GM12892 (cell line): ENCODE data around the gene ITSN1.

Source experiments
- DNase-seq: peaks from one replicate; pipeline ENCODE4 v3.0.0; 2011; ENCODE audit not compliant: insufficient read length
- FAIRE-seq: peaks from 2 replicates; lab custom pipeline; 2011; peaks lifted over from hg19 to GRCh38; lab: Jason Lieb, UNC
- POLR2A ChIP-seq: IDR thresholded peaks from 2 replicates; pipeline ENCODE4 v1.6.1; 2011; ENCODE audit warnings: low read depth, low read length, control low read depth
- POLR2AphosphoS5 ChIP-seq: IDR thresholded peaks from 2 replicates; pipeline ENCODE4 v1.6.1; 2011; ENCODE audit warnings: low read depth, low read length, control low read depth
- TAF1 ChIP-seq: IDR thresholded peaks from 2 replicates; pipeline ENCODE4 v1.6.1; 2011; ENCODE audit warnings: low read depth, mild to moderate bottlenecking, control low read depth, low read length, borderline replicate concordance

Gene ITSN1

GRCh38 chr21:33654412-33654811, 12.1 kb downstream of the ITSN1 start:
- TF ChIP-seq POLR2A (no peak), TAF1 (no peak), POLR2AphosphoS5 (no peak)
- DNase-seq (no peak), FAIRE-seq (no peak)

- TF ChIP-seq POLR2A (no peak), POLR2AphosphoS5 (no peak), TAF1 (no peak)
- DNase-seq: no peak
- FAIRE-seq: no peak
These were observed 13.4 kb downstream of the ITSN1 start for GRCh38 chr21:33655588-33656221.

- no peak for DNase-seq
- TF ChIP-seq TAF1 (no peak), POLR2AphosphoS5 (no peak), POLR2A (no peak)
- no peak for FAIRE-seq
These were observed 15.0 kb downstream of the ITSN1 start for GRCh38 chr21:33657124-33657820.

DNA sequence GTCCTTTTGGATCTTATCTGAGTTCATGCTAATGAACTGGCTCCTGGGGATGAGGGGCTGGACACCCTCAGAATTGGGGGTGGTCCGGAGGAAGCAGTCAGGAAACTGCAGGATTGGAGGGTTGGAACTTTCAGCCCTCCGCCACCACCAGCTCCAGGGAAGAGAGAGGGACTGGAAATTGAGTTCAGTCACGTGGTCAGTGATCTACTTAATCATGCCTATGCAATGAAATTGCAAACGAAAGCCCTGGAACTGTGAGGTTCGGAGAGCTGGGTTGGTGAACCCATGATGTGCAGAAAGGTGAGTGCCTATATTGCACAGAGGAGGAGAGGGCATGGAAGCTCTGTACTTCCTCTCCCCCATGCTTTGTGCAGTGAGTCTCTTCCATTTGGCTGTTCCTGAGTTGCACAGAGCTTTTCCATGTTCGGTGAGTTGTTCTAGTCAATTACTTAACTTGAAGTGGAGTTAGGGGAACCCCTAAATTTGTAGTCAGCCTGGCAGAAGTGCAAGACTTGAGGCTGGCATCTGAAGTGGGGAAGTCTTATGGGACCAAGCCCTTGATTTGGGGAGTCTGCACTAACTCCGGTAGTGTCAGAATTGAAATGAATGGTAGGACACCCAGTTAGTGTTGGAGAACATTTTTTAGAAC, 16.7 kb downstream of the ITSN1 start:
- DNase-seq: no peak
- TF ChIP-seq TAF1 (no peak), POLR2AphosphoS5 (no peak), POLR2A (no peak)
- FAIRE-seq: no peak

DNA sequence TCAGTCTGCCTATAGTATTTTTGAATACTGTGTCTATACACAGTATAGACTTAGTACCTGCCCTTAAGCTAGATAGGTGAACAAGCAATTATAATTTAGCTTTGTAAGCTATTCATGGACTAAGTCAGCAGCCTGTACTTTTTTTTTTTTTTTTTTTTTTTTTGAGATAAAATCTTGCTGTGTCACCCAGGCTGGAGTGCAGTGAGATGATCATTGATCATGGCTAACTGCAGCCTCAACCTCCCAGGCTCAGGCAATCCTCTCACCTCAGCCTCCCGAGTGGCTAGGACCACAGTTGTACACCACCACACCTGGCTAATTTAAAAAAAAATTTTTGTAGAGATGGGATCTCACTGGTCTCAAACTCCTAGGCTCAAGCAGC, 17.3 kb downstream of the ITSN1 start:
- FAIRE-seq (no peak), DNase-seq (no peak)
- TF ChIP-seq TAF1 (no peak), POLR2AphosphoS5 (no peak), POLR2A (no peak)

- FAIRE-seq (no peak), DNase-seq (no peak)
- TF ChIP-seq POLR2A (no peak), POLR2AphosphoS5 (no peak), TAF1 (no peak)
These were observed 18.1 kb downstream of the ITSN1 start for GRCh38 chr21:33660406-33660805.

DNA sequence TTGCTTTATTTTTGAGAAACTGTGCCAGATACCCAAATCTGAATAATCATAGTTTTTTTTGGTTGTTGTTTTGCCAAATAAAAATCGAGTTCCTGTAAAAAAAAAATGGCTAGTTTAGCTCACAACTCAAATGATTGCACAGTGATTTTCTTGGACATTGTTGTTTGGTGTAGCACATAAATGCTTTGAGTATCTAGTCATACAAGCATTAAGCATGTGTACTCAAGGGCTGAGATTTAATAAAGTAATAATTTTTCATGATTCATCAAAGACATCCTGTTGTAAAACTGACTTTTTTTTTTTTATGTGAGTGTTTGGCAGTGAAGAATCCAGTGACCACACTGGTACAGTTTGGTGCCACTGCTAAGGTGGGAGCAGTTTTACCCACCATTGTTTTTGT, 18.8 kb downstream of the ITSN1 start:
- DNase-seq (no peak), FAIRE-seq (no peak)
- TF ChIP-seq TAF1 (no peak), POLR2AphosphoS5 (no peak), POLR2A (no peak)

DNA sequence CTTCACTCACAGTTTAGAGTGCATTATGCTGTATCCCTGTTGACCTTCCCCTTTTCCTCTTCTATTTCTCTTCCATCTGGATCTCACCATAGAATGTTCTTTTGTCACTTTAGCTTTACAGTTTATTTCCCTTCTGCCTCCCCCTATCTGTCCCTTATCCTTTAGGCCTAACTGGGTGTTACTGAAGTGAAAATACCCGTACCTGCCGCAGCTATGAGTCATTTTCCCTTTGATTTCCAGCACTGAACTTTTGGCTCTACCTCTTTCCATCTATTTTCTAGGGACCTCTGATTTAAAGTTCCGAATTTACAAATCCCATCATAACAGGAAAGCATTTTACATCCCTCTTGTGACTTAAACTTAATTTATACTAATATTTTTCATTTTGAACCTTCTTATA, 19.7 kb downstream of the ITSN1 start:
- DNase-seq: no peak
- FAIRE-seq: no peak
- no peak for TF ChIP-seq TAF1
- no peak for TF ChIP-seq POLR2AphosphoS5
- TF ChIP-seq POLR2A: no peak

DNA sequence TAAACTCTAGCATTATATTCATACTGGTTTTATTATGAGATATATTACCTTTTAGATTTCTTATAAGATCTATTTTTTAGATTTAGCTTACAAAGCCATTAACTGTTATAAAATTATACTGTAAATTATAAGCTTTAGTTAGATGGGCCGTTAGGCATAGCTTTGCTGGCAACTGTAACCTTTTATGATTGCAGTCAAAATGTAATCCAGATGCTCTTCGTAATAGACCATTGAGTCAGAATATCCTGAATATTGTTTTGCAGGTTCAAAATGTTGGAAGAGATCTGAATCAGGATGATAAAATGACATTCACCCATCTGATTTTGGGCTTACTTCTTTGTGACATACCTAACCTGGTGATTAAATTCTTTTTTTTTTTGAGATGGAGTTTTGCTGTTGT, 20.9 kb downstream of the ITSN1 start:
- DNase-seq (no peak), FAIRE-seq (no peak)
- TF ChIP-seq TAF1 (no peak), POLR2A (no peak), POLR2AphosphoS5 (no peak)

- TF ChIP-seq TAF1 (no peak), POLR2A (no peak), POLR2AphosphoS5 (no peak)
- FAIRE-seq: peak; percentile 17
- no peak for DNase-seq
These were observed 21.8 kb downstream of the ITSN1 start for GRCh38 chr21:33664135-33664534.

DNA sequence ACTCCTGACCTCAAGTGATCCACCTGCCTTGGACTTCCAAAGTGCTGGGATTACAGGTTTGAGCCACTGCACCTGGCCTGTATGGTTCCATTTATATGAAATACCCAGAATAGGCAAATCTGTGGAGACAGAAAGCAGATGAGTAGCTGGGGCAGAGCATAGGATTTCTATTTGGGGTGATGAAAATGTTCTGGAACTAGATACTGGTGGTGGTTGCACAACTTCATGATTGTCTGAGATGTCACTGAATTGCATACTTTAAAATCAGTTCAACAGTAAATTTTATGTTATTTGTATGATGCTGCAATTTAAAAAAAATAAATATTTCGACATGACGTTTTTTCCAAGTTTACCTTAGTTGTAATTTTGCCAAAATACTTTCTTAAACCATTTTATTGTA, 23.9 kb downstream of the ITSN1 start:
- DNase-seq (no peak), FAIRE-seq (no peak)
- TF ChIP-seq POLR2AphosphoS5: no peak
- TF ChIP-seq TAF1: no peak

DNA sequence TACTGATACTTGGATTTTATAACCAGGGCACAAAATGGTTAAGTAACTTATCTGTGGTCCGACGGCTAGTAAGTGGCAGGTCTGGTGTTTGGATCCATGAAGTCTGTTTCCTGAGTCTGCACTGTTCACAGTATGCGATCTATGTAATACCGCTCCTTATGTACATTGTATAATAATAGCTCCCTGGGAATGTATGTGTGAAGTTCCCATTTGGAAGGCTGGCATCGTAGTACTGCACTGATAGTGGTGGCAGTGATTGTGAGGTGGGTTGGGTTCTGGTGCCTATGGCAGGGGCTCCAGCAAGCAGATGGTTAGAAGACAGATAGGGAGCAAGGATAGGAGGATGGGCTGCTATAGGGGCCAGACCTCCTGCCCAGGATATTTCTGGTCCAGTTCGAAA, 25.3 kb downstream of the ITSN1 start:
- no peak for TF ChIP-seq TAF1
- no peak for TF ChIP-seq POLR2AphosphoS5
- TF ChIP-seq POLR2A: no peak
- DNase-seq: no peak
- FAIRE-seq: no peak
